K562 (cell line): Measurements from ENCODE around the gene APBA2. TPM values are rescaled to one million over a fixed set of nuclear protein-coding genes. Genes with fewer than 3 reads are reported as not detected.
"Not testable (repeated sequence)": the region's sequence is repeated elsewhere in the genome, so short reads cannot be mapped to it uniquely, and the experiment has no call there.

Source experiments
- ATAC-seq: fragments of 200-7000 bp; cut with Tn5 transposase; 3 replicates; pipeline ENCODE4 v1.9.1; 2020; ENCODE audit warnings: moderate library complexity
- BruUV-seq: library from RNA; stranded (reverse); fragments of 400-500 nt; replicated peaks from 2 replicates; lab custom pipeline; 2021; lab: Mats Ljungman, UMichigan
- CTCF ChIA-PET: fragments of 300-600 bp; formaldehyde crosslinking; extraction: SDS; loops from one replicate; lab custom pipeline; 2021; ENCODE audit warnings: low intra/inter-chr PET ratio; lab: Yijun Ruan, JAX
- POLR2A ChIA-PET: fragments of 300-600, 350-650 bp; sonication (Branson Sonifier 250); formaldehyde crosslinking; extraction: SDS; loops from one replicate; lab custom pipeline; 2021; ENCODE audit warnings: antibody characterized with exemption, inconsistent platforms; lab: Yijun Ruan, JAX
- DNase-seq, 4 experiments: peaks; one replicate each; pipeline versions ENCODE4 v3.0.0 to v3.0.0-alpha.2; 2011 to 2018; ENCODE audit warnings: low spot score in 3 of 4, mixed read lengths in 3 of 4; ENCODE audit errors: extremely low read depth in 1 of 4
- FAIRE-seq: peaks from 2 replicates; lab custom pipeline; 2011; peaks lifted over from hg19 to GRCh38; lab: Jason Lieb, UNC
- H2AFZ ChIP-seq: 2 replicates; pipeline ENCODE4 v1.6.0; 2011; ENCODE audit warnings: low read depth, low read length, control low read depth, inconsistent platforms
- H3K27ac ChIP-seq: fragments of 200-600 bp; 3 replicates; pipeline ENCODE4 v1.8.0; 2011; ENCODE audit warnings: low read depth, mild to moderate bottlenecking, control low read depth, inconsistent platforms, low read length, moderate library complexity, mixed read lengths; ENCODE audit errors: extremely low read depth
- H3K27me3 ChIP-seq, 2 experiments: fragments of 300-600 bp in 1 of 2; 2 replicates in 1 of 2; 3 replicates in 1 of 2; pipeline versions ENCODE4 v1.6.0 to v1.8.0; 2011; ENCODE audit warnings: inconsistent platforms in 2 of 2, low read length in 2 of 2, mild to moderate bottlenecking in 1 of 2, mixed read lengths in 1 of 2, moderate library complexity in 1 of 2; ENCODE audit not compliant: control insufficient read depth in 2 of 2, insufficient read depth in 2 of 2
- H3K36me3 ChIP-seq: fragments of 300-600 bp; 3 replicates; pipeline ENCODE4 v1.8.0; 2011; ENCODE audit warnings: mild to moderate bottlenecking, low read length, inconsistent platforms; ENCODE audit not compliant: control insufficient read depth, insufficient read depth
- H3K4me1 ChIP-seq, 2 experiments: fragments of 200-600 bp in 1 of 2; replicated peaks in 1 of 2; 2 replicates in 1 of 2; 3 replicates in 1 of 2; pipeline versions ENCODE4 v1.5.1 to v1.8.0; 2011; ENCODE audit warnings: inconsistent platforms in 2 of 2, low read length in 2 of 2, mild to moderate bottlenecking in 1 of 2, mixed read lengths in 1 of 2, moderate library complexity in 1 of 2; ENCODE audit not compliant: control insufficient read depth in 2 of 2, insufficient read depth in 2 of 2
- H3K4me2 ChIP-seq: 2 replicates; pipeline ENCODE4 v1.6.1; 2011; ENCODE audit warnings: low read length, control low read depth, inconsistent platforms, mixed read lengths; ENCODE audit not compliant: insufficient read depth
- H3K4me3 ChIP-seq: fragments of 200-600 bp; sonication (generic), shearing (Covaris generic); 2 replicates; pipeline ENCODE4 v1.5.1; 2016; ENCODE audit warnings: control low read depth, inconsistent platforms
- H3K79me2 ChIP-seq: fragments of 200-600 bp; 3 replicates; pipeline ENCODE4 v1.8.0; 2011; ENCODE audit warnings: low read length, inconsistent platforms; ENCODE audit not compliant: control insufficient read depth, insufficient read depth
- H3K9ac ChIP-seq, 2 experiments: 2 replicates each; pipeline versions ENCODE4 v1.6.0 to v1.6.1; 2011; ENCODE audit warnings: low read depth in 2 of 2, low read length in 2 of 2, control low read depth in 1 of 2, inconsistent platforms in 1 of 2, mild to moderate bottlenecking in 1 of 2, mixed read lengths in 1 of 2; ENCODE audit not compliant: insufficient read depth in 1 of 2
- H3K9me1 ChIP-seq: one replicate; pipeline ENCODE4 v1.6.0; 2011; ENCODE audit warnings: inconsistent platforms, mild to moderate bottlenecking, low read length, moderate library complexity; ENCODE audit not compliant: control insufficient read depth, insufficient read depth
- H3K9me3 ChIP-seq: replicated peaks from 2 replicates; pipeline ENCODE4 v1.5.1; 2011; ENCODE audit warnings: low read depth, low read length, inconsistent platforms; ENCODE audit not compliant: control insufficient read depth, insufficient read depth
- H4K20me1 ChIP-seq: replicated peaks from 2 replicates; pipeline ENCODE4 v1.6.1; 2011; ENCODE audit warnings: low read length, inconsistent platforms, mixed read lengths; ENCODE audit not compliant: control insufficient read depth, insufficient read depth
- GABPA ChIP-seq: fragments of 200-800 bp; sonication (Bioruptor generic); conservative IDR thresholded peaks from 2 replicates; pipeline ENCODE4 v1.6.1; 2016; ENCODE audit warnings: low read depth, missing genetic modification characterization, missing compliant biosample characterization
- HDGF ChIP-seq: fragments of 450-650 bp; IDR thresholded peaks from 2 replicates; pipeline ENCODE4 v1.6.1; 2016
- KAT7 ChIP-seq: sonication (generic); formaldehyde crosslinking; IDR thresholded peaks from 2 replicates; pipeline ENCODE4 v1.8.0; 2022; ENCODE audit warnings: missing genetic modification reagents, mild to moderate bottlenecking, borderline replicate concordance
- POLR2AphosphoS5 ChIP-seq: IDR thresholded peaks from 2 replicates; pipeline ENCODE4 v1.6.1; 2011; ENCODE audit warnings: mild to moderate bottlenecking, low read depth, low read length, moderate library complexity; ENCODE audit not compliant: control insufficient read depth, insufficient read depth
- ZNF584 ChIP-seq: fragments of 200-800 bp; sonication (Bioruptor generic); IDR thresholded peaks from 2 replicates; pipeline ENCODE4 v1.6.1; 2016; ENCODE audit warnings: low read depth, mild to moderate bottlenecking, missing genetic modification characterization, missing compliant biosample characterization
- WGBS: fragments of 100-300 bp; shearing (Covaris generic); methylation state at CpG from one replicate; pipeline ENCODE4 v1.1.6; 2016; ENCODE audit warnings: low coverage, mixed read lengths; ENCODE audit not compliant: insufficient coverage; ENCODE audit errors: missing lambda C conversion rate; 5-methylcytosine and 5-hydroxymethylcytosine counted together
- in situ Hi-C: fragments of 300-500 bp; cut with MboI; formaldehyde crosslinking; loops from 4 replicates; pipeline ENCODE4 v1.15.0; 2018; ENCODE audit warnings: inconsistent platforms, mixed read lengths
- intact Hi-C: fragments of 100-400 bp; cut with micrococcal nuclease; formaldehyde crosslinking; loops from 2 replicates; pipeline ENCODE4 v1.14.2; 2022
- polyA plus RNA-seq, 8 experiments: library from polyadenylated mRNA; depleted of rRNA in 4 of 8; stranded (reverse) in 5 of 8; unstranded in 3 of 8; fragments of >200 nt; fragmentation: Nextera tagmentation in 2 of 8; fragmentation: Illumina TruSeq in 1 of 8; extraction: Ambion mirVana in 2 of 8; extraction: Trizol in 1 of 8; gene quantifications; 2 replicates each; pipeline versions ENCODE4 v1.2.1 to v1.2.3, GENCODE V29; 2011 to 2014; ENCODE audit warnings: inconsistent platforms in 1 of 8, missing spikeins in 1 of 8
- total RNA-seq, 7 experiments: library from RNA; depleted of rRNA in 6 of 7; stranded (reverse); fragments of >200 nt in 6 of 7; fragmentation: Illumina TruSeq in 2 of 7; extraction: Trizol in 2 of 7; gene quantifications; 2 replicates each; pipeline versions ENCODE4 v1.2.1 to v1.2.3, GENCODE V29; 2011 to 2021; ENCODE audit warnings: low replicate concordance in 1 of 7
- TF ChIP-seq, protein P1 (sequence below): fragments of 450-650 bp; IDR thresholded peaks from 2 replicates; pipeline ENCODE4 v1.6.1; 2016; ENCODE audit warnings: low read depth

Gene APBA2
- total and polyA plus RNA-seq, 9 of the 15 experiments (the other 6 are each of a cell fraction or from before 2014, with no cell fraction given): 0.24 to 40.9 (median 25.2) TPM

DNA sequence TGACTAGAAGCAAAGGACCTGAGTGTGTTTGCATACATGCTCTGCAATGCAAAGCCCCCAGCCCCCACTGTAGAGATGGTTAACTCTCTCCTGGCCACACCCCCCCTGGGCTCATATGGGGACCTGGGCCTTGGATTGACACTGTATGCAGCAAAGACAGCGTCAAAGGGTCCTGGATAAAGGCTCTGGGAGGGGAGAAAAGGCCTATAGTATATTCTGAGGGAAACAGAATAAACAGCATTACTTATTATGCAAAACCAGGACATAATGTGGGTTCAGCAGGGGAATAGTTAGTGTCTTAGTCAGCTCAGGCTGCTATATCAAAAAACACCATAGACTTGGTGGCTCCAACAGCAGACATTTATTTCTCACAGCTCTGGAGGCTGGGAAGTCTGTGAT, 158.7 kb downstream of the APBA2 start (continued):
- TF ChIP-seq, protein P1, sequence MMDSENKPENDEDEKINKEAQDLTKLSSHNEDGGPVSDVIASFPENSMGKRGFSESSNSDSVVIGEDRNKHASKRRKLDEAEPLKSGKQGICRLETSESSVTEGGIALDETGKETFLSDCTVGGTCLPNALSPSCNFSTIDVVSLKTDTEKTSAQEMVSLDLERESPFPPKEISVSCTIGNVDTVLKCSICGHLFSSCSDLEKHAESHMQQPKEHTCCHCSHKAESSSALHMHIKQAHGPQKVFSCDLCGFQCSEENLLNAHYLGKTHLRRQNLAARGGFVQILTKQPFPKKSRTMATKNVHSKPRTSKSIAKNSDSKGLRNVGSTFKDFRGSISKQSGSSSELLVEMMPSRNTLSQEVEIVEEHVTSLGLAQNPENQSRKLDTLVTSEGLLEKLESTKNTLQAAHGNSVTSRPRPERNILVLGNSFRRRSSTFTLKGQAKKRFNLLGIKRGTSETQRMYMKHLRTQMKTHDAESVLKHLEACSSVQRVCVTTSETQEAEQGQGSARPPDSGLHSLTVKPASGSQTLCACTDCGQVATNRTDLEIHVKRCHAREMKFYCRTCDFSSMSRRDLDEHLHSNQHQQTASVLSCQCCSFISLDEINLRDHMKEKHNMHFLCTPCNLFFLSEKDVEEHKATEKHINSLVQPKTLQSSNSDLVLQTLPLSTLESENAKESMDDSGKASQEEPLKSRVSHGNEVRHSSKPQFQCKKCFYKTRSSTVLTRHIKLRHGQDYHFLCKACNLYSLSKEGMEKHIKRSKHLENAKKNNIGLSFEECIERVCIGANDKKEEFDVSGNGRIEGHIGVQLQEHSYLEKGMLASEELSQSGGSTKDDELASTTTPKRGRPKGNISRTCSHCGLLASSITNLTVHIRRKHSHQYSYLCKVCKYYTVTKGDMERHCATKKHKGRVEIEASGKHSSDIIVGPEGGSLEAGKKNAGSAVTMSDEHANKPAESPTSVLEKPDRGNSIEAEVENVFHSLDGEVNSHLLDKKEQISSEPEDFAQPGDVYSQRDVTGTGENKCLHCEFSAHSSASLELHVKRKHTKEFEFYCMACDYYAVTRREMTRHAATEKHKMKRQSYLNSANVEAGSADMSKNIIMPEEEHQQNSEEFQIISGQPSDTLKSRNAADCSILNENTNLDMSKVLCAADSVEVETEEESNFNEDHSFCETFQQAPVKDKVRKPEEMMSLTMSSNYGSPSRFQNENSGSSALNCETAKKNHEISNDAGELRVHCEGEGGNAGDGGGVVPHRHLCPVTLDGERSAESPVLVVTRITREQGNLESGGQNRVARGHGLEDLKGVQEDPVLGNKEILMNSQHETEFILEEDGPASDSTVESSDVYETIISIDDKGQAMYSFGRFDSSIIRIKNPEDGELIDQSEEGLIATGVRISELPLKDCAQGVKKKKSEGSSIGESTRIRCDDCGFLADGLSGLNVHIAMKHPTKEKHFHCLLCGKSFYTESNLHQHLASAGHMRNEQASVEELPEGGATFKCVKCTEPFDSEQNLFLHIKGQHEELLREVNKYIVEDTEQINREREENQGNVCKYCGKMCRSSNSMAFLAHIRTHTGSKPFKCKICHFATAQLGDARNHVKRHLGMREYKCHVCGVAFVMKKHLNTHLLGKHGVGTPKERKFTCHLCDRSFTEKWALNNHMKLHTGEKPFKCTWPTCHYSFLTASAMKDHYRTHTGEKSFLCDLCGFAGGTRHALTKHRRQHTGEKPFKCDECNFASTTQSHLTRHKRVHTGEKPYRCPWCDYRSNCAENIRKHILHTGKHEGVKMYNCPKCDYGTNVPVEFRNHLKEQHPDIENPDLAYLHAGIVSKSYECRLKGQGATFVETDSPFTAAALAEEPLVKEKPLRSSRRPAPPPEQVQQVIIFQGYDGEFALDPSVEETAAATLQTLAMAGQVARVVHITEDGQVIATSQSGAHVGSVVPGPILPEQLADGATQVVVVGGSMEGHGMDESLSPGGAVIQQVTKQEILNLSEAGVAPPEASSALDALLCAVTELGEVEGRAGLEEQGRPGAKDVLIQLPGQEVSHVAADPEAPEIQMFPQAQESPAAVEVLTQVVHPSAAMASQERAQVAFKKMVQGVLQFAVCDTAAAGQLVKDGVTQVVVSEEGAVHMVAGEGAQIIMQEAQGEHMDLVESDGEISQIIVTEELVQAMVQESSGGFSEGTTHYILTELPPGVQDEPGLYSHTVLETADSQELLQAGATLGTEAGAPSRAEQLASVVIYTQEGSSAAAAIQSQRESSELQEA: no peak
- TF ChIP-seq KAT7 (no peak), POLR2AphosphoS5 (no peak), ZNF584 (CRISPR knock-in tag) (no peak), GABPA (no peak), HDGF (no peak)

DNA sequence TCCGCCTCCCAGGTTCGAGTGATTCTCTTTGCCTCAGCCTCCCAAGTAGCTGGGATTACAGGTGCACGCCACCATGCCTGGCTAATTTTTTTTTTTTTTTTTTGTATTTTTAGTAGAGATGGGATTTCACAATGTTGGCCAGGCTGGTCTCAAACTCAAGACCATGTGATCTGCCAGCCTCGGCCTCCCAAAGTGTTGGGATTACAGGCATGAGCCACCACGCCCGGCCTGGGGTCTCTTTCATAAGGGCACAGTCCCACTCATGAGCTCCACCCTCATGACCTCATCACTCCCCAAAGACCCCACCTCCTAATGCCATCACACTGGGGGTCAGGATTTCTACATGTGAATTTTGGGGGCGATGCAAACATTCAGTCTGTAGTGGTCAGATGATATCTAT, 159.4 kb downstream of the APBA2 start:
- POLR2A ChIA-PET, H3K27ac ChIP-seq, H3K9me3 ChIP-seq, DNase-seq, CTCF ChIA-PET, H3K9me1 ChIP-seq, ATAC-seq, BruUV-seq, H3K4me2 ChIP-seq, H4K20me1 ChIP-seq, H3K4me1 ChIP-seq, H2AFZ ChIP-seq, H3K27me3 ChIP-seq, FAIRE-seq, H3K79me2 ChIP-seq, H3K9ac ChIP-seq, H3K4me3 ChIP-seq, intact Hi-C loops, in situ Hi-C loops, H3K36me3 ChIP-seq: not testable (repeated sequence)
- WGBS: 78% methylated on average over 5 of the region's 7 CpGs
